H1 (cell line): ENCODE results near the gene ERVW-1. TPM values are rescaled to one million over a fixed set of nuclear protein-coding genes. Genes with fewer than 3 reads are reported as not detected.

ENCODE experiments used
- CTCF ChIA-PET: fragments of 300-600 bp; sonication (Branson Sonifier 250); formaldehyde crosslinking; loops from one replicate; lab custom pipeline; 2021; ENCODE audit not compliant: partially characterized antibody; lab: Charles Lee
- POLR2A ChIA-PET: fragments of 300-600 bp; sonication (Branson Sonifier 250); formaldehyde crosslinking; loops from one replicate; lab custom pipeline; 2021; ENCODE audit warnings: inconsistent platforms; ENCODE audit not compliant: partially characterized antibody; lab: Charles Lee
- DNase-seq, 2 experiments: peaks; one replicate each; pipeline versions ENCODE4 v3.0.0 to v3.0.0-alpha.2; 2010 to 2022; ENCODE audit warnings: low spot score in 2 of 2, low read depth in 1 of 2, mixed read lengths in 1 of 2
- FAIRE-seq: peaks from 2 replicates; lab custom pipeline; 2011; peaks lifted over from hg19 to GRCh38; lab: Jason Lieb, UNC
- H2AFZ ChIP-seq: 2 replicates; pipeline ENCODE4 v1.8.1; 2012; ENCODE audit warnings: low read length, inconsistent platforms
- H2AK5ac ChIP-seq: 2 replicates; pipeline ENCODE4 v1.6.1; 2013; ENCODE audit warnings: low read depth, low read length
- H2BK120ac ChIP-seq: replicated peaks from 2 replicates; pipeline ENCODE3; 2013; ENCODE audit warnings: low read depth, low read length, inconsistent platforms
- H2BK12ac ChIP-seq: 2 replicates; pipeline ENCODE4 v1.6.1; 2013; ENCODE audit warnings: low read depth, low read length
- H2BK15ac ChIP-seq: 2 replicates; pipeline ENCODE4 v1.6.1; 2013; ENCODE audit warnings: low read length
- H2BK20ac ChIP-seq: 2 replicates; pipeline ENCODE4 v1.6.1; 2013; ENCODE audit warnings: low read length
- H2BK5ac ChIP-seq: 2 replicates; pipeline ENCODE4 v1.6.1; 2013; ENCODE audit warnings: low read depth, low read length
- H3K14ac ChIP-seq: 2 replicates; pipeline ENCODE4 v1.6.1; 2013; ENCODE audit warnings: inconsistent platforms; ENCODE audit not compliant: insufficient read length
- H3K18ac ChIP-seq: 2 replicates; pipeline ENCODE4 v1.6.1; 2013; ENCODE audit warnings: low read length; ENCODE audit errors: extremely low read depth
- H3K23ac ChIP-seq: 2 replicates; pipeline ENCODE4 v1.6.1; 2013; ENCODE audit warnings: inconsistent platforms; ENCODE audit not compliant: insufficient read length
- H3K23me2 ChIP-seq: 2 replicates; pipeline ENCODE4 v1.6.1; 2013; ENCODE audit warnings: low read depth, low read length
- H3K27ac ChIP-seq: 2 replicates; pipeline ENCODE4 v1.6.1; 2011; ENCODE audit warnings: low read depth, low read length, inconsistent platforms
- H3K27me3 ChIP-seq, 4 experiments: replicated peaks in 1 of 4; 1 replicate in 1 of 4; 2 replicates in 3 of 4; pipeline versions ENCODE4 v1.6.1 to v1.8.1; 2011 to 2013; ENCODE audit warnings: low read length in 3 of 4, mild to moderate bottlenecking in 3 of 4, inconsistent platforms in 2 of 4, mixed read lengths in 2 of 4, moderate library complexity in 1 of 4; ENCODE audit not compliant: control insufficient read depth in 3 of 4, insufficient read depth in 3 of 4; ENCODE audit errors: extremely low read depth in 1 of 4
- H3K36me3 ChIP-seq, 4 experiments: 2 replicates each; pipeline versions ENCODE4 v1.6.1 to v1.8.1; 2011 to 2013; ENCODE audit warnings: mild to moderate bottlenecking in 4 of 4, low read length in 3 of 4, moderate library complexity in 2 of 4, control low read depth in 1 of 4, inconsistent platforms in 1 of 4; ENCODE audit not compliant: insufficient read depth in 4 of 4, control insufficient read depth in 2 of 4
- H3K4ac ChIP-seq: replicated peaks from 2 replicates; pipeline ENCODE3; 2013; ENCODE audit warnings: low read length, low read depth, mixed read lengths, inconsistent platforms; ENCODE audit not compliant: insufficient read length
- H3K4me1 ChIP-seq, 4 experiments: replicated peaks in 1 of 4; 1 replicate in 1 of 4; 2 replicates in 3 of 4; pipeline versions ENCODE4 v1.6.1 to v1.8.1; 2011 to 2013; ENCODE audit warnings: low read length in 3 of 4, inconsistent platforms in 2 of 4, mixed read lengths in 1 of 4; ENCODE audit not compliant: insufficient read depth in 4 of 4, control insufficient read depth in 3 of 4
- H3K4me2 ChIP-seq, 2 experiments: 2 replicates each; pipeline versions ENCODE4 v1.6.1 to v1.8.1; 2011 to 2013; ENCODE audit warnings: low read depth in 2 of 2, low read length in 2 of 2, control low read depth in 1 of 2, inconsistent platforms in 1 of 2, mild to moderate bottlenecking in 1 of 2; ENCODE audit not compliant: insufficient read depth in 1 of 2
- H3K4me3 ChIP-seq, 4 experiments: fragments of 200-600, 300-600 bp in 1 of 4; sonication (generic), shearing (Covaris generic), sonication (Bioruptor Twin) in 1 of 4; 2 replicates each; pipeline versions ENCODE4 v1.5.1 to v1.8.1; 2011 to 2016; ENCODE audit warnings: low read length in 4 of 4, low read depth in 3 of 4, control low read depth in 2 of 4, inconsistent platforms in 2 of 4, mild to moderate bottlenecking in 2 of 4, mixed read lengths in 1 of 4, moderate library complexity in 1 of 4; ENCODE audit not compliant: insufficient read depth in 2 of 4; ENCODE audit errors: extremely low read depth in 1 of 4
- H3K56ac ChIP-seq: replicated peaks from 2 replicates; pipeline ENCODE3; 2013; ENCODE audit warnings: low read depth, mild to moderate bottlenecking, mixed read lengths, low read length, inconsistent platforms; ENCODE audit not compliant: insufficient read length
- H3K79me1 ChIP-seq: 2 replicates; pipeline ENCODE4 v1.6.1; 2013; ENCODE audit warnings: low read depth, low read length, control low read depth
- H3K79me2 ChIP-seq, 2 experiments: 2 replicates each; pipeline versions ENCODE4 v1.6.1 to v1.8.1; 2012 to 2013; ENCODE audit warnings: low read length in 2 of 2, mild to moderate bottlenecking in 2 of 2, inconsistent platforms in 1 of 2; ENCODE audit not compliant: insufficient read depth in 2 of 2, control insufficient read depth in 1 of 2
- H3K9ac ChIP-seq, 4 experiments: replicated peaks in 1 of 4; 1 replicate in 1 of 4; 2 replicates in 3 of 4; pipeline versions ENCODE4 v1.6.1 to v1.8.1; 2011 to 2013; ENCODE audit warnings: low read depth in 3 of 4, low read length in 3 of 4, control low read depth in 2 of 4, mild to moderate bottlenecking in 2 of 4, moderate library complexity in 2 of 4, inconsistent platforms in 1 of 4; ENCODE audit errors: extremely low read depth in 1 of 4
- H3K9me3 ChIP-seq, 2 experiments: 2 replicates each; pipeline versions ENCODE4 v1.6.1 to v1.8.1; 2012 to 2013; ENCODE audit warnings: mild to moderate bottlenecking in 2 of 2, moderate library complexity in 2 of 2, control low read depth in 1 of 2, inconsistent platforms in 1 of 2, low read depth in 1 of 2, low read length in 1 of 2, mixed read lengths in 1 of 2; ENCODE audit not compliant: insufficient read depth in 2 of 2
- H4K20me1 ChIP-seq, 2 experiments: replicated peaks in 1 of 2; 2 replicates each; pipeline versions ENCODE3 to v1.8.1; 2011 to 2013; ENCODE audit warnings: inconsistent platforms in 2 of 2, low read length in 2 of 2, mild to moderate bottlenecking in 1 of 2; ENCODE audit not compliant: insufficient read depth in 2 of 2, control insufficient read depth in 1 of 2
- H4K5ac ChIP-seq: 2 replicates; pipeline ENCODE4 v1.6.1; 2013; ENCODE audit warnings: low read length, low read depth, mixed read lengths, inconsistent platforms; ENCODE audit not compliant: insufficient read length
- H4K8ac ChIP-seq: 2 replicates; pipeline ENCODE4 v1.8.0; 2013; ENCODE audit warnings: mild to moderate bottlenecking, moderate library complexity, low read length, inconsistent platforms; ENCODE audit not compliant: insufficient read depth; ENCODE audit errors: extremely low read depth
- H4K91ac ChIP-seq: replicated peaks from 2 replicates; pipeline ENCODE3; 2013; ENCODE audit warnings: low read length, mixed read lengths, inconsistent platforms; ENCODE audit not compliant: insufficient read length
- CEBPB ChIP-seq: IDR thresholded peaks from 2 replicates; pipeline ENCODE4 v1.6.1; 2012; ENCODE audit warnings: low read depth, low read length
- YY1 ChIP-seq: IDR thresholded peaks from 2 replicates; pipeline ENCODE4 v1.6.1; 2011; ENCODE audit warnings: low read depth, mild to moderate bottlenecking, low read length
- WGBS, 2 experiments: shearing (Covaris generic) in 1 of 2; methylation state at CpG; one replicate each; pipeline versions ENCODE4 v1.1.6 to v1.1.7; 2013 to 2015; ENCODE audit warnings: low lambda C conversion rate in 2 of 2, mixed read lengths in 2 of 2, inconsistent platforms in 1 of 2, low coverage in 1 of 2, missing lambda C conversion rate in 1 of 2; ENCODE audit not compliant: insufficient replicate concordance in 2 of 2, insufficient coverage in 1 of 2, insufficient read length in 1 of 2; ENCODE audit errors: extremely low coverage in 1 of 2, missing lambda C conversion rate in 1 of 2; 5-methylcytosine and 5-hydroxymethylcytosine counted together
- polyA plus RNA-seq, 7 experiments: library from polyadenylated mRNA; depleted of rRNA in 3 of 7; stranded (reverse) in 5 of 7; unstranded in 2 of 7; fragments of >200 nt in 5 of 7; fragments of 200-250 nt in 2 of 7; gene quantifications; 1 replicate in 5 of 7; 2 replicates in 1 of 7; 4 replicates in 1 of 7; pipeline versions ENCODE4 v1.2.1 to v1.2.3, GENCODE V29; 2011 to 2013; ENCODE audit warnings: missing spikeins in 2 of 7, mixed read lengths in 2 of 7
- total RNA-seq: library from RNA; stranded (reverse); fragmentation: NEBNext Ultra II Directional; extraction: Animal tissue kit (Norgen Biotek cat#: 25700); gene quantifications from 2 replicates; pipeline ENCODE4 v1.2.1, GENCODE V29; 2021

The ERVW-1 gene
- total and polyA plus RNA-seq, 2 of the 8 experiments (the other 6 are each of a cell fraction or from before 2014, with no cell fraction given): 0.08 TPM; not detected in 1

- no peak overlapping the region for H4K8ac ChIP-seq
- TF ChIP-seq CEBPB (no peak), YY1 (no peak)
- H3K56ac ChIP-seq: no peak overlapping the region
- no peak overlapping the region for H4K91ac ChIP-seq
- H4K20me1 ChIP-seq: peaks cover 0 to 3% of the 10 kb centered on the region in 2 experiments
- H2BK5ac ChIP-seq: no peak overlapping the region
- H3K23ac ChIP-seq: no peak overlapping the region
- no peaks in the 10 kb centered on the region for H3K79me1 ChIP-seq
- no peak for DNase-seq
- no peak for FAIRE-seq
- ChIA-PET CTCF (interaction anchor here (1.2 to 10.9 kb wide), 3 partner anchors 13 to 19 kb away, joined by 4 to 159 read pairs (median 64); partner anchors contain the start of gene GATAD1), POLR2A (interaction anchor here (4.5 kb wide), 1 partner anchor 20 kb away, joined by 34 read pairs; the partner anchor contains the start of gene GATAD1)
- no peaks in the 10 kb centered on the region for H3K9me3 ChIP-seq
- no peak overlapping the region for H2BK12ac ChIP-seq
- H3K23me2 ChIP-seq: peaks cover 5% of the 10 kb centered on the region; the same call in 1 of the 2 replicates
- H3K27ac ChIP-seq: no peak overlapping the region
- H2AFZ ChIP-seq: 0 out of 2 replicates have a peak overlapping the region, but pooled peaks have one; percentile 8
- 94% methylated on average over 3 of the region's 3 CpGs; no CpG with 5 or more reads in 1 of the 2 experiments for WGBS, 2 experiments
- peaks cover 0 to 3% (median 0%) of the 10 kb centered on the region in 4 experiments; a peak in 3 of 7 replicates for H3K4me1 ChIP-seq
- no peaks in the 10 kb centered on the region for H3K79me2 ChIP-seq
- no peak overlapping the region for H4K5ac ChIP-seq
- H3K14ac ChIP-seq: no peak overlapping the region
- H2BK20ac ChIP-seq: no peak overlapping the region
- no peak overlapping the region for H3K4me3 ChIP-seq
- H3K36me3 ChIP-seq: no peaks in the 10 kb centered on the region
- no peak overlapping the region for H2BK15ac ChIP-seq
- no peak overlapping the region for H3K4me2 ChIP-seq
- H3K4ac ChIP-seq: no peak overlapping the region
- no peak overlapping the region for H2BK120ac ChIP-seq
- H3K9ac ChIP-seq: no peak overlapping the region
- H3K27me3 ChIP-seq: peaks cover 0 to 2% (median 0%) of the 10 kb centered on the region in 4 experiments; a peak in 2 of 7 replicates
- no peak overlapping the region for H3K18ac ChIP-seq
- no peak overlapping the region for H2AK5ac ChIP-seq
Observed at GRCh38 chr7:92427193-92427592, 50.6 kb downstream of the ERVW-1 start.
